HG03139 (cell line): ENCODE results near the gene C19orf53.

Source experiments
- ATAC-seq: cut with Tn5 transposase; IDR thresholded peaks from one replicate; pipeline ENCODE4 v1.9.1; 2021; ENCODE audit not compliant: unreplicated experiment

C19orf53 gene

DNA sequence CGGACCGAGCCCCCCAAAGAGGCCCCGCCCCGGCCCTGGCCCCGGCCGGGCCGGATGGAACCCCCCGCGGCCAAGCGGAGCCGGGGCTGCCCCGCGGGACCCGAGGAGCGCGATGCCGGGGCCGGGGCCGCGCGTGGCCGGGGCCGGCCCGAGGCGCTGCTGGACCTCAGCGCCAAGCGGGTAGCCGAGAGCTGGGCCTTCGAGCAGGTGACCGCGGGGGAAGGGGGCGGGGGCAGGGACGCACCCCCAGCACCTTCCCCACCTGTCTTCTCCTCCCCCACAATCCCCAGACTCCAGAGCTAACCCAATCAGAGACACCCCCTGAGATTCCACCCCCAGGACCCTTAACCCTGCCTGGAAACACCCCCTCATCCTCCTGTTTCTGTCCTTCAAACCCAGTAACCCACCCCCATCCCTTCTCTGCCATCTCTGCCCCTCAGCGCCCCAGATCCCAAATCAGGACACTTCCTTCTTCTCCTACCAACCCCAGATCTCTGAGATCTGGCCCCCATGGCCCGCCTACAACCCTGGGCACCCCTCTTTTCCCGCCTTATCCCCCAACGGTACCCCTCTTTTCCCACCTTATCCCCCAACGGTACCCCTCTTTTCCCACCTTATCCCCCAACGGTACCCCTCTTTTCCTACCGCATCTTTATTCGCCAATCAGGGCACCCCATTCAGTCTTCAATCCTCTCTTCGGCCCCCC is 21.5 kb downstream of the C19orf53 start:
- peak; percentile 33 for ATAC-seq

DNA sequence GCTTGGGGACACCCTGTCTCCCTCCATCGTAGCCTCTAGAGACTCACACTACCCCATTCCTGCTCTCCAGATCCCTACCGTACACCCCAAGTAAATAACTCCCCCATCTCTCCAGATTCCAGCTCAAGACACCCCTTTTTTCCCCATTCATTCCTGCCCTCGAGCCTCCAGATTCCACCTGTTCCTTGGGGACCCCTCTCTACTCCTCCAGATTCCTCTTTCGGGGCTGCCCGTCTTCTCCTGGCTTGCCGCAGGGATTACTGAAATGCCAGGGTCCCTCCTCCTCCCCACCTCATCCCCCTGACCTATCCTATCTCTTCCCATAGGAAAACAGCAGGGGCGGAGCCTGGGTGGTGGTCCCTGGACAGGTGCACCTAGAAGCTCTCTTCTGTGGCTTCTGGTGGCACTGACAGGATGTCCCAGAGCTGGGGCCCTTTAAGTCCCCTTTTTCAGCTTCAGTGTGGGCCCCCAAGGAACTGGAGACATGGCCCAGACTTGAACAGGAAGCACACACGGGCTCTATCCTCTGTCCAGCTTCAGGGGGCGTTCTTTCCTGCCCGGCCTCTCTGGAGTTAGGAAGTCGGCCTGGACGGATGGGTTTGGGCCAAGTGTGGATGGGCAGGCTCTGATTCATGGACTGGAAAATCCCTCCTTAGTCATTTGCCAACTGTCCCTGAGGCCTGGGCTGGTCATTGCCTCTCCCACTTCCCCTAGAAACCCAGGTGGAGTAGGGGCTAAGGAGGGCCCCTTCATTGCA is 22.2 kb downstream of the C19orf53 start:
- ATAC-seq = no peak

GRCh38 chr19:13797058-13797440 is 22.8 kb downstream of the C19orf53 start:
- no peak for ATAC-seq

DNA sequence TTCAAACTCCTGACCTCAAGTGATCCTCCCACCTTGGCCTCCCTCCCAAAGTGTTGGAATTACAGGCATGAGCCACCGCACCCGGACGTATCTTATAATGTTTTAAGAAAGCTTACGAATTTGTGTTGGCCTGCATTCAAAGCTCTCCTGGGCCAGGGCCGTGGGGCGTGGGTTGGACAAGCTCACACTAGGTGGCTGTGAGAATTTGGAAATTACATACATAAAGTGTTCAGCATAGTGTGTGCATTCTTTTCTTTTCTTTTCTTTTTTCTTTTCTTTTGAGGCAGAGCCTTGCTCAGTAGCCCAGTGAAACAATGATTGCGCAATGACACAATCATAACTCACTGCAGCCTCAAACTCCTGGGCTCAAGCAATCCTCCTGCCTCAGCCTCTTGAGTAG is 23.6 kb downstream of the C19orf53 start:
- ATAC-seq = no peak

DNA sequence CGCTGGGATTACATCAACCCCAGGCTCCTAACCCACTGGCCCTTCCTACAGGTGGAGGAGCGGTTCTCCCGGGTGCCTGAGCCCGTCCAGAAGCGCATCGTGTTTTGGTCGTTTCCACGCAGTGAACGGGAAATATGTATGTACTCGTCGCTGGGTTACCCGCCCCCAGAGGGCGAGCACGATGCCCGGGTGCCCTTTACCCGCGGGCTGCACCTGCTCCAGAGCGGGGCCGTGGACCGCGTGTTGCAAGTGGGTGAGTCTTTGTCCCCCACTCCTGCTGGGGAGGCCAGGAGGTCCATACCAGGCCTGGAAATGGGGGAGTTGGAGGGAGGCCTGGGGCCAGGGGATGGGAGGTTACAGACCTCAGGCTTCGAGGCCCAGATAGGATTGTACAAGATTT is 25.4 kb downstream of the C19orf53 start:
- no peak for ATAC-seq

DNA sequence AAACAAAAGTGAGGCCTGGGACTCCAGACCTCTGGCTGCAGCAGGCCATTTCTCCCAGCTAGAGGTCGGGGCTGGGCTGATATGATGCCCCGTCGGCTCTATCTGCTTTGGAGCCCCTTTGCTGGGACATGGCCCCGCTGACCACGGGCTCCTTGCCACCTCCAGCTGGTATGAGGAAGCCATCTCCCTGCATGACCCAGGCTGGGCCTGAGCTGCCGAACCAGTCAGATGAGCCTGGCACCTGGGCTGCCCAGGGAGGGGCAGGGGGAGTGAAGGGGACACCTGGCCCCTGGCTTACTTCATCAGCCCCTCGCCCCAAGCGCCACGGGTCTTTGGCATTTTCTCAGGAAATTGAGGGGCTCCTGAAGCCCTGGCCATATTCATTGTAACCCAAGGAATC is 28.8 kb downstream of the C19orf53 start:
- no peak for ATAC-seq

DNA sequence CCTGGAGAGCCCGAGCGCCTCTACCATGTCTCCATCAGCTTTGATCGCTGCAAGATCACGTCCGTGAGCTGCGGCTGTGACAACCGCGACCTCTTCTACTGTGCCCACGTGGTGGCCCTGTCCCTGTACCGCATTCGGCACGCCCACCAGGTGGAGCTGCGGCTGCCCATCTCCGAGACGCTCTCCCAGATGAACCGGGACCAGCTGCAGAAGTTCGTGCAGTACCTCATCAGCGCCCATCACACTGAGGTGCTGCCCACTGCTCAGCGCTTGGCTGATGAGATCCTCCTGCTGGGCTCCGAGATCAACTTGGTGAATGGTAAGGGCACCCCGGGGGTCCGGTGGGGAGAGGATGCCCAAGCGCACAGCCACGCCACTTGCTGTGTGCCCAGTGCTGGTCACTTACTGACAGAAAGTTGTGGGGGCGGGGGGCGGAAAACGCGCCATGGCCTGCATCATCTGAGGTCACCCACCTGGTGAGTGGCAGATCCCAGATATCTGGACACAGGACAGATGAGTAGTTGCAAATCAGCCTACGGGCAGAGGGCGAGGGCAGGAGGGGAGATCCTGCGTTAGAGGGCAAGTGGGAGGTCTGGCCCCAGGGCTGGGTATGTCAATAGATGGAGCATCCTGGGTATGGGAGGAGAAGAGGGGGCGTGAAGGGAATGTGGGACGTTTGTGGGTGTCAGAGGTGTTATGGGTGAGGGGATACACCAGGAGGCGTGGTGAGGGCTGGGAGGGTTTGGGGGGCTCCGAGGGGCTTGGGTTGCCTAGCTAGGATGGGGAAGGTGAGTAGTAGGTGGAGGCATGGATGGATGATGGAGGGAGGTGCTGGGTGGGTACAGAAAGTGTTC is 30.8 kb downstream of the C19orf53 start:
- no peak for ATAC-seq

GRCh38 chr19:13806728-13807127 is 32.5 kb downstream of the C19orf53 start:
- no peak for ATAC-seq

GRCh38 chr19:13807421-13808021 is 33.3 kb downstream of the C19orf53 start:
- ATAC-seq = no peak

- no peak for ATAC-seq
Observed at GRCh38 chr19:13808856-13809255, 34.6 kb downstream of the C19orf53 start.

GRCh38 chr19:13812544-13812943 is 38.3 kb downstream of the C19orf53 start:
- ATAC-seq = no peak

DNA sequence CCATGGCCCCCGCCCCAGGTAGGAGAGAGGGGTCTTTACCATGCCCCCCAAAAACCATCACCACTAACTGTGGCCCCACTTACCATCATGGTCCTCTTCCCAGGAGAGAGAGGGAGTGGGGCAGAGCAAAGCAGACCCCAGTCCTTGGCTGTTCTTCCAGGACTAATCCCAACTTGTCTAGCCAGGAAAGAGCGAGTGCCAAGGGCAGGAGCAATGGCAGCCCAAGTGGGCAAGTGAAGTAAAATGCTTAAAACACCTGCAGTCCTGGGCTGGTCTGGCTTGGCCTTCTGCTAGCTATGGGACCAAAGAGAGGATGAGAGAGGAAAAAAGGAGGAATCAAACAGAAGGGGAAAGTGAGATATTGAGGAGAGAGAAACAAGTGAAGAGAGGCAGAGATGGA is 38.9 kb downstream of the C19orf53 start:
- no peak for ATAC-seq

GRCh38 chr19:13814550-13814949 is 40.3 kb downstream of the C19orf53 start:
- ATAC-seq = no peak

DNA sequence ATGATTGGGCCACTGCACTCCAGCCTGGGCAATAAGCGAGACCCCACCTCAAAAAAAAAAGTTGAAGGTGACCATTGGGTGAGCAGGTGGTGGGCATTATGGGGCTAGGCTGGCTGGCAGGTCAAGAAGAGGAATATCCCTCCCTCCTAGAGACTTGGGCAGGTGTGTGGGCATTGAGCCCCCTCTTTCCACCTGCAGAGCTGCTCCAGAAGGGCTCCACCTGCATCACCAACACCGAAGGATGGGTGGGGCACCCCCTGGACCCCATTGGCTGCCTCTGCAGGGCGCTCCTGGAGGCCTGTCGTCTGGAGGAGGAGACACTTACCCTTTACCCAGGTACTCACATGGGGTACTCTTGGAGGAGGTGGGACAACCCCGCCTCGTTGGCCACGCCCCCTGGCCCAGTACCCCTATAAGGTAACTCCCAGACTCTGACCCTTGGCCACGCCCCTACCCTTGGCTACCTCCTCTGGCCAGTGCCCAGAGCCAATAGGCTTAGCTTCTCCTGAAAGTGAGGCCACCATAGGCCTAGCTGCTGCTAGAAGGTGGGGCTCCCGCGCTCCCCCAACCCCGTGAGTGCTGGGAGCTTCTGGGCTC is 42.9 kb downstream of the C19orf53 start:
- ATAC-seq = no peak

DNA sequence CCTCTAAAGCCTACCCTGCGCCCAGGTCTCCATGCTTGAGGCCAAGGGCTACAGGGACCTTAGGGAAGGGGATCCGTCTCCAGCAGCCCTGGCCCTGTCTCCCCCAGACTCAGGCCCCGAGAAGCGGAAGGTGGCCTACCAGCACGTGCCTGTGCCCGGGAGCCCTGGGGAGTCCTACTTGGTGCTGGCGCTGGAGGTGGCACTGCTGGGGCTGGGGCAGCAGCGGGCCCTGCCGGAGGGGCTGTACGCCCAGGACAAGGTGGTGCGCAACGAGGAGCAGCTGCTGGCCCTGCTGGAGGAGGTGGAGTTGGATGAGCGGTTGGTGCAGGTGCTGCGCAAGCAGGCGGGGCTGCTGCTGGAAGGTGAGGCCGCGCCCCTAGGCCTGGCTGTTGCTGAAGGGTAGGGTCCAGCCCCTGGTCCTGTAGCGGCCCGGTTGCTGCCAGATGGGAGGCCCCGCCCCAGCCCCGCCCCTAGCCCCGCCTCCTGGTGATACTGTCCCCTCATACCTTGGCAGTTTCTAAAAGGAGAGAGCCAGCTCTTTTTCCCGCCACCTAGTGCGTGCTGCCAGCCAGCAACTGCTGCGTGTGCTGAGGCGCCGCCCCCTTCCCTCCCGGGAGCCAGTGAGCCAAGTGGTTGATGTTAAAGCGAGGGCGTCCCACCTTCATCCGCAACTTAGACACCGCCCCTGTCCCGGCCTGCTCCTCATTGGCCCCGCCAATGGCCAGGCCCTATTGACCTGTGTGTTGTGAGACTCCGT is 43.5 kb downstream of the C19orf53 start:
- ATAC-seq = no peak

- ATAC-seq = no peak
Observed at GRCh38 chr19:13819238-13819637, 45.0 kb downstream of the C19orf53 start.

- no peak for ATAC-seq
Observed at GRCh38 chr19:13821292-13821691, 47.0 kb downstream of the C19orf53 start.

- ATAC-seq = no peak
Observed at GRCh38 chr19:13823256-13823655, 49.0 kb downstream of the C19orf53 start.

DNA sequence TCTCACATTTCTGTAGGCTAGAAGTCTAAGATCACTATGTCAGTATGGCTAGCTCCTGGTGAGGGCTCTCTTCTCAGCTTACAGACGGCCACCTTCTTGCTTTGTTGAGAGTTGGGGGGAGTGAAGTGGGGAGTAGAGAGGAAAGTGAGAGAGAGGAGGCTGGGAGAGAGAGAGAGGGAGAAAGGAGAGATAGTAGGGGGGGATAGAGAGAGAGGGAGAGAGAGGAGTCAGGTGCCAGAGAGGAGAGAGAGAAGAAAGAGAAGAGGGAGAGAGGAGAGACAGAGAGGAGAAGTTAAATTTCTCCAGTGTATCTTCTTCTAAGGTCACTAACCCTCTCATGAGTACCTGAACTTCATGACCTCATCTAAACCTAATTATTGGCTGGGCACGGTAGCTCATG is 49.6 kb downstream of the C19orf53 start:
- ATAC-seq = no peak

DNA sequence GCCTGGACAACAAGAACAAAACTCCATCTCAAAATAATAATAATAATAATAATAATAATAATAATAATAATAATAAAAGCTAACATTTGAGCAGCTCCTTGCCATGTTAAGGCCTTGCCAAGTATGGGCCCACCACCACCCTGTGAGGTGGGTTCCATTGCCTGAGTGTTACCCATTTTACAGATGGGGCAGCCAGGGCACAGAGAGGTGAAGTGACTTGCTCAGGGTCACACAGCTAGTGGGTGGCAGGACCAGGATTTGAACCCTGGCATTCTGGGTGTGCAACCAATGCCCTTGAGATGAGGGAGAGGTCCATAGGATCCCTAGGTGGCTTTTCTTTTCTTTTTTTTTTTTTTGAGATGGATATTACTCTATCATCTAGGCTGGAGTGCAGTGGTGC is 50.4 kb downstream of the C19orf53 start:
- ATAC-seq = no peak
